Measurements from ENCODE around the gene PIK3IP1. TPM values are rescaled to one million over a fixed set of nuclear protein-coding genes. Genes with fewer than 3 reads are reported as not detected.
A peak's percentile ranks its signal among the peaks of the same experiment; 100 is the strongest.

Gene PIK3IP1
- total and polyA plus RNA-seq, 10 of the 15 experiments (the other 5 are each of a cell fraction or from before 2014, with no cell fraction given), result 0.77 to 6.5 (median 3.0) TPM

DNA sequence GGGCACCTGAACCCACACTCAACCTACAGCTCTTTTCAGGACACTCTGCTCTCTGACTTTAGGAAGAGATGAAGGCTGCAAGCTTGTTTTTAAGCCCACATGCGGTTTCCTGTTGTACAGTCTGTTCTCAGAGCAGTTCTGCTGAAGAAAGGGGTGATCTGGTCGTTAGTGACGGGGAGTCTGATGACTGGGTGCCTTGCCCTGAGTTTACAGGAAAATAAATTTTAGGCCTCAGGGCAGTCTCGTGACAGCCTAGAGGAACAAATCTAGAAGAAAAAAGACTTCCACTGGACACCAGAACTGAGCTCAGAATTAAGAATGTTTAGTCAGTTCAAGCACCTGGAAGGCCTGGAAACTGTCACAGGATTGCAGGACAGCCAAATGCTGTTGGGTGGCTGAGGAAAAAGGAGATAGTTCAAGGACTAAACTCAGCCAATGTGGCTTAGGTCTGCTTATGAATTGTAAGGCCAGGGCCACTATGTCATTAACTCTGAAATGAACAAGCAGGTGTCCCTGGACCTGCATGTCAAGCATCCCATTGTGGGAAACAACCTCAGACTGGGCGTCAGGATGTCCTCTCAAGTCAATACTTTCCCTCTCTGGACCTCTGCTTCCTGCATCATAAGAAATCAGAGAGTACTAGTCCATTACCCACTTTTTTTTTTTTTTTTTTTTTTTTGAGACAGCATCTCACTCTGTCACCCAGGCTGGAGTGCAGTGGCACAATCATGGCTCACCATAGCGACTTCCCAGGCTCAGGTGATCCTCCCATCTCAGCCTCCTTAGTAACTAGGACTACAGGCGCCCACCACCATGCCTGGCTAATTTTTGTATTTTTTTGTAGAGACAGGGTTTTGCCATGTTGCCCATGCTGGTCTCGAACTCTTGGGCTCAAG is 5.7 kb downstream of the PIK3IP1 start:
- no peak overlapping the region for H3K9ac ChIP-seq (ENCODE audit: control insufficient read depth, insufficient read depth, low read length)
- in situ Hi-C loops (cut with MboI) (no loop called here), intact Hi-C loops (cut with micrococcal nuclease; ENCODE audit: unreplicated experiment) (no loop called here)
- no TSS peak for BruUV-seq (replicated peaks)
- TF ChIP-seq EED (IDR thresholded peaks at IDR 0.05; ENCODE audit: low read depth), result no peak
- TF ChIP-seq, protein P1, sequence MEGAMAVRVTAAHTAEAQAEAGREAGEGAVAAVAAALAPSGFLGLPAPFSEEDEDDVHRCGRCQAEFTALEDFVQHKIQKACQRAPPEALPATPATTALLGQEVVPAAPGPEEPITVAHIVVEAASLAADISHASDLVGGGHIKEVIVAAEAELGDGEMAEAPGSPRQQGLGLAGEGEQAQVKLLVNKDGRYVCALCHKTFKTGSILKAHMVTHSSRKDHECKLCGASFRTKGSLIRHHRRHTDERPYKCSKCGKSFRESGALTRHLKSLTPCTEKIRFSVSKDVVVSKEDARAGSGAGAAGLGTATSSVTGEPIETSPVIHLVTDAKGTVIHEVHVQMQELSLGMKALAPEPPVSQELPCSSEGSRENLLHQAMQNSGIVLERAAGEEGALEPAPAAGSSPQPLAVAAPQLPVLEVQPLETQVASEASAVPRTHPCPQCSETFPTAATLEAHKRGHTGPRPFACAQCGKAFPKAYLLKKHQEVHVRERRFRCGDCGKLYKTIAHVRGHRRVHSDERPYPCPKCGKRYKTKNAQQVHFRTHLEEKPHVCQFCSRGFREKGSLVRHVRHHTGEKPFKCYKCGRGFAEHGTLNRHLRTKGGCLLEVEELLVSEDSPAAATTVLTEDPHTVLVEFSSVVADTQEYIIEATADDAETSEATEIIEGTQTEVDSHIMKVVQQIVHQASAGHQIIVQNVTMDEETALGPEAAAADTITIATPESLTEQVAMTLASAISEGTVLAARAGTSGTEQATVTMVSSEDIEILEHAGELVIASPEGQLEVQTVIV (IDR thresholded peaks at IDR 0.05; ENCODE audit: borderline replicate concordance, partially characterized antibody), result no peak
- no peak for TF ChIP-seq SREBF1 (IDR thresholded peaks at IDR 0.05; ENCODE audit: low read length)
- TF ChIP-seq, protein P2, sequence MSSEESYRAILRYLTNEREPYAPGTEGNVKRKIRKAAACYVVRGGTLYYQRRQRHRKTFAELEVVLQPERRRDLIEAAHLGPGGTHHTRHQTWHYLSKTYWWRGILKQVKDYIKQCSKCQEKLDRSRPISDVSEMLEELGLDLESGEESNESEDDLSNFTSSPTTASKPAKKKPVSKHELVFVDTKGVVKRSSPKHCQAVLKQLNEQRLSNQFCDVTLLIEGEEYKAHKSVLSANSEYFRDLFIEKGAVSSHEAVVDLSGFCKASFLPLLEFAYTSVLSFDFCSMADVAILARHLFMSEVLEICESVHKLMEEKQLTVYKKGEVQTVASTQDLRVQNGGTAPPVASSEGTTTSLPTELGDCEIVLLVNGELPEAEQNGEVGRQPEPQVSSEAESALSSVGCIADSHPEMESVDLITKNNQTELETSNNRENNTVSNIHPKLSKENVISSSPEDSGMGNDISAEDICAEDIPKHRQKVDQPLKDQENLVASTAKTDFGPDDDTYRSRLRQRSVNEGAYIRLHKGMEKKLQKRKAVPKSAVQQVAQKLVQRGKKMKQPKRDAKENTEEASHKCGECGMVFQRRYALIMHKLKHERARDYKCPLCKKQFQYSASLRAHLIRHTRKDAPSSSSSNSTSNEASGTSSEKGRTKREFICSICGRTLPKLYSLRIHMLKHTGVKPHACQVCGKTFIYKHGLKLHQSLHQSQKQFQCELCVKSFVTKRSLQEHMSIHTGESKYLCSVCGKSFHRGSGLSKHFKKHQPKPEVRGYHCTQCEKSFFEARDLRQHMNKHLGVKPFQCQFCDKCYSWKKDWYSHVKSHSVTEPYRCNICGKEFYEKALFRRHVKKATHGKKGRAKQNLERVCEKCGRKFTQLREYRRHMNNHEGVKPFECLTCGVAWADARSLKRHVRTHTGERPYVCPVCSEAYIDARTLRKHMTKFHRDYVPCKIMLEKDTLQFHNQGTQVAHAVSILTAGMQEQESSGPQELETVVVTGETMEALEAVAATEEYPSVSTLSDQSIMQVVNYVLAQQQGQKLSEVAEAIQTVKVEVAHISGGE (CRISPR knock-in tag; IDR thresholded peaks at IDR 0.05), result no peak
- TF ChIP-seq TBL1XR1 (IDR thresholded peaks at IDR 0.05; ENCODE audit: low read depth, low read length), result no peak
- no peak for TF ChIP-seq ZNF274 (IDR thresholded peaks at IDR 0.05; ENCODE audit: insufficient read depth, insufficient read length)
- no peak for TF ChIP-seq CHD1 (IDR thresholded peaks at IDR 0.05; ENCODE audit: low read depth, low read length)
- no peak for TF ChIP-seq RB1 (IDR thresholded peaks at IDR 0.05; ENCODE audit: borderline replicate concordance)
- no peak for TF ChIP-seq FOXM1 (IDR thresholded peaks at IDR 0.05; ENCODE audit: low read depth, low read length)
- TF ChIP-seq SPI1 (IDR thresholded peaks at IDR 0.05; ENCODE audit: borderline replicate concordance, insufficient read depth, low read depth, low read length), result no peak
- 0 out of 2 replicates have a peak, but pooled peaks have one; percentile 22 for TF ChIP-seq ZBED1 (IDR thresholded peaks at IDR 0.05; ENCODE audit: borderline replicate concordance)
- TF ChIP-seq RUNX3 (IDR thresholded peaks at IDR 0.05; ENCODE audit: low read length), result peak; percentile 67
- TF ChIP-seq KLF5 (IDR thresholded peaks at IDR 0.05; ENCODE audit: partially characterized antibody), result no peak
- no peak for TF ChIP-seq EZH2 (IDR thresholded peaks at IDR 0.05; ENCODE audit: borderline replicate concordance, control insufficient read depth, low read depth, low read length)
- no peak for TF ChIP-seq ZNF217 (IDR thresholded peaks at IDR 0.05)
- TF ChIP-seq, protein P3, sequence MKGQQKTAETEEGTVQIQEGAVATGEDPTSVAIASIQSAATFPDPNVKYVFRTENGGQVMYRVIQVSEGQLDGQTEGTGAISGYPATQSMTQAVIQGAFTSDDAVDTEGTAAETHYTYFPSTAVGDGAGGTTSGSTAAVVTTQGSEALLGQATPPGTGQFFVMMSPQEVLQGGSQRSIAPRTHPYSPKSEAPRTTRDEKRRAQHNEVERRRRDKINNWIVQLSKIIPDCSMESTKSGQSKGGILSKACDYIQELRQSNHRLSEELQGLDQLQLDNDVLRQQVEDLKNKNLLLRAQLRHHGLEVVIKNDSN (IDR thresholded peaks at IDR 0.05; ENCODE audit: borderline replicate concordance, extremely low read length, insufficient read depth, low read depth, low read length), result no peak
- no peak for TF ChIP-seq KAT2A (conservative IDR thresholded peaks at IDR 0.05; ENCODE audit: control insufficient read depth, low read depth, low read length)
- H3K36me3 ChIP-seq (ENCODE audit: control insufficient read depth in 2 of 2, insufficient read depth in 2 of 2, low read length in 1 of 2), result no peaks in the 10 kb centered on the region; a peak in 1 of 4 replicates
- no peaks in the 10 kb centered on the region for H3K79me2 ChIP-seq (ENCODE audit: control insufficient read depth, insufficient read depth, low read length)
- H3K4me3 ChIP-seq, result no peak overlapping the region; the same call in 1 of the 2 replicates
- H3K27me3 ChIP-seq (replicated peaks in 1 of 2; ENCODE audit: control insufficient read depth in 2 of 2, insufficient read depth in 2 of 2, low read length in 1 of 2), result no peaks in the 10 kb centered on the region
- ChIA-PET SMC1A (ENCODE audit: uncharacterized antibody, unreplicated experiment) (interaction anchor here (0.9 to 1.0 kb wide), 2 partner anchors 11 to 16 kb away, joined by 4 to 5 read pairs; no protein-coding TSS in a partner anchor), RAD21 (ENCODE audit: unreplicated experiment) (interaction anchor here (1.7 kb wide), 1 partner anchor 11 kb away, joined by 4 read pairs; no protein-coding TSS in a partner anchor), POLR2A (interaction anchor here (0.6 kb wide), 1 partner anchor 32 kb away, joined by 5 read pairs; no protein-coding TSS in a partner anchor), CTCF (interaction anchor here (1.5 to 3.1 kb wide), 3 partner anchors 13 to 56 kb away, joined by 3 to 19 read pairs (median 16); no protein-coding TSS in a partner anchor)
- ATAC-seq, result no peak
- H3K4me1 ChIP-seq (ENCODE audit: control insufficient read depth, insufficient read depth, low read length), result peaks cover 28% of the 10 kb centered on the region
- WGBS (ENCODE audit: insufficient coverage, insufficient replicate concordance, low lambda C conversion rate, missing lambda C conversion rate), result 36% methylated on average over 8 of the region's 8 CpGs
- no peaks in the 10 kb centered on the region for H4K20me1 ChIP-seq (ENCODE audit: control insufficient read depth, insufficient read depth)
- no peak overlapping the region for H3K4me2 ChIP-seq (ENCODE audit: control insufficient read depth, insufficient read depth)
- no peak for DNase-seq (ENCODE audit: low read depth, low spot score)
- FAIRE-seq, result no peak
- no peak overlapping the region for H2AFZ ChIP-seq (ENCODE audit: control insufficient read depth, low read depth, low read length)
- no peaks in the 10 kb centered on the region for H3K9me3 ChIP-seq (replicated peaks; ENCODE audit: control insufficient read depth, insufficient read depth, low read length)
- H3K27ac ChIP-seq (ENCODE audit: control insufficient read depth, insufficient read depth), result peak overlapping the region; percentile 2

Measured in GM12878 (cell line).